KMS-11 (cell line): ENCODE measurements around the gene PLEKHD1.

Source experiments
- H2AFZ ChIP-seq: fragments of 200-600 bp; sonication (generic); 2 replicates; pipeline ENCODE4 v1.6.1; 2016; ENCODE audit warnings: antibody characterized with exemption, mixed run types, low read depth
- H3K27ac ChIP-seq: fragments of 200-600 bp; sonication (generic); 2 replicates; pipeline ENCODE4 v1.6.1; 2016; ENCODE audit warnings: mild to moderate bottlenecking, mixed run types
- H3K27me3 ChIP-seq: fragments of 200-600 bp; sonication (generic); 2 replicates; pipeline ENCODE4 v1.6.1; 2017; ENCODE audit warnings: mild to moderate bottlenecking, low read depth, mixed run types, moderate library complexity; ENCODE audit not compliant: insufficient read depth
- H3K36me3 ChIP-seq: fragments of 200-600 bp; sonication (generic); 2 replicates; pipeline ENCODE4 v1.6.1; 2017; ENCODE audit warnings: mild to moderate bottlenecking, mixed run types; ENCODE audit not compliant: insufficient read depth
- H3K4me1 ChIP-seq: fragments of 200-600 bp; sonication (generic); 2 replicates; pipeline ENCODE4 v1.6.1; 2016; ENCODE audit warnings: mild to moderate bottlenecking, low read depth, mixed run types; ENCODE audit not compliant: poor library complexity, severe bottlenecking
- H3K4me2 ChIP-seq: fragments of 200-600 bp; sonication (generic); 2 replicates; pipeline ENCODE4 v1.7.0; 2016; ENCODE audit warnings: mild to moderate bottlenecking, mixed run types
- H3K4me3 ChIP-seq: fragments of 200-600 bp; sonication (generic); IDR thresholded peaks from 2 replicates; pipeline ENCODE4 v1.6.1; 2017; ENCODE audit warnings: low read depth, low read length, mixed read lengths; ENCODE audit not compliant: insufficient read depth
- H3K79me2 ChIP-seq: fragments of 200-600 bp; sonication (generic); 2 replicates; pipeline ENCODE4 v1.6.1; 2016; ENCODE audit warnings: low read depth, mixed run types; ENCODE audit not compliant: insufficient read depth
- H3K9ac ChIP-seq: fragments of 200-600 bp; sonication (generic); 2 replicates; pipeline ENCODE4 v1.6.1; 2016; ENCODE audit warnings: mild to moderate bottlenecking, mixed run types
- H4K20me1 ChIP-seq: fragments of 200-600 bp; sonication (generic); 2 replicates; pipeline ENCODE4 v1.6.1; 2016; ENCODE audit warnings: mild to moderate bottlenecking, mixed run types; ENCODE audit not compliant: insufficient read depth
- TF ChIP-seq, protein P1 (sequence below): fragments of 200-600 bp; sonication (generic); conservative IDR thresholded peaks from 2 replicates; pipeline ENCODE4 v1.6.1; 2017; ENCODE audit warnings: low read depth, mild to moderate bottlenecking, antibody characterized with exemption, low read length, moderate library complexity, mixed read lengths

Gene PLEKHD1

DNA sequence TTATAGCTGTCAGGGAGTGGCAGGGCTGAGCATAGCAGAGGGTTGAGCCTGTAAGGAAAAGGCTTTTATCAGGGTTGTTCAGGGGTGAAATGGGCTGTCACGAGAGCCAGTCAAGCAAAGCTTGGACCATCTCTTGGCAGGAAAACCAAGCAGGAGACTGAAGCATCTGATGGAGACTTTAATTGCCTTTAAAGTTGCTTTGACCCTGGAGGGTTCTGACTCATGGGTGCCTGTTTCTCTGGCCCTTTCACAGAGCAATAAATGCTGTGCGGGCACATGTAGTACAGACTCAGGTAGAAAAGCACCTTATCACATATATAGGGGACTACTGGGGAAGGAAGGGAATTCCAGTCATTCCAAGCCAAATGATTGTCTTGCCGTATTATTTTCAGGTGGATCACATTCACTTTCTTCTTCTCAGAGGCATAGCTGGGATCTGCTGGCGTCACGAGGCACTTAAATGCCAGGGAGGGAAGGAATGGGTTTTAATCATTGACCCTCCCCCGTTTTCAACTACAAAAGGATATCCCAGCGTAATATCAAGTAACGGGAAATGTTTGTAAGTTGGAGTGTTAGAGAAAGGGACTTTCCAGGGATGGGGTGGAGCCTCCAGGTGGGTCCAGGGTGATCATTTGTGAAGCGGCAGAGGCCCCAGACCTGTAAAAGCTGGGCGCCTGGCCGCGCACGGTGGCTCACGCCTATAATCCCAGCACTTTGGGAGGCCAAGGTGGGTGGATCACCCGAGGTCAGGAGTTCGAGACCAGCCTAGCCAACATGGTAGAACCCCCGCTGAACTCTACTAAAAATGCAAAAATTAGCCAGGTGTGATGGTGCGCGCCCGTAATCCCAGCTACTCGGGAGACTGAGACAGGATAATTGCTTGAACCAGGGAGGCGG, 34.9 kb downstream of the PLEKHD1 start:
- Histone ChIP-seq H3K4me3 (no peak overlapping the region), H3K27me3 (no peaks in the 10 kb centered on the region), H3K79me2 (no peaks in the 10 kb centered on the region), H3K36me3 (no peaks in the 10 kb centered on the region), H3K9ac (no peak overlapping the region), H3K4me1 (no peaks in the 10 kb centered on the region), H4K20me1 (no peaks in the 10 kb centered on the region), H2AFZ (no peak overlapping the region), H3K27ac (no peak overlapping the region), H3K4me2 (no peak overlapping the region)
- TF ChIP-seq, protein P1, sequence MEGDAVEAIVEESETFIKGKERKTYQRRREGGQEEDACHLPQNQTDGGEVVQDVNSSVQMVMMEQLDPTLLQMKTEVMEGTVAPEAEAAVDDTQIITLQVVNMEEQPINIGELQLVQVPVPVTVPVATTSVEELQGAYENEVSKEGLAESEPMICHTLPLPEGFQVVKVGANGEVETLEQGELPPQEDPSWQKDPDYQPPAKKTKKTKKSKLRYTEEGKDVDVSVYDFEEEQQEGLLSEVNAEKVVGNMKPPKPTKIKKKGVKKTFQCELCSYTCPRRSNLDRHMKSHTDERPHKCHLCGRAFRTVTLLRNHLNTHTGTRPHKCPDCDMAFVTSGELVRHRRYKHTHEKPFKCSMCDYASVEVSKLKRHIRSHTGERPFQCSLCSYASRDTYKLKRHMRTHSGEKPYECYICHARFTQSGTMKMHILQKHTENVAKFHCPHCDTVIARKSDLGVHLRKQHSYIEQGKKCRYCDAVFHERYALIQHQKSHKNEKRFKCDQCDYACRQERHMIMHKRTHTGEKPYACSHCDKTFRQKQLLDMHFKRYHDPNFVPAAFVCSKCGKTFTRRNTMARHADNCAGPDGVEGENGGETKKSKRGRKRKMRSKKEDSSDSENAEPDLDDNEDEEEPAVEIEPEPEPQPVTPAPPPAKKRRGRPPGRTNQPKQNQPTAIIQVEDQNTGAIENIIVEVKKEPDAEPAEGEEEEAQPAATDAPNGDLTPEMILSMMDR: no peak

GRCh38 chr14:69522026-69522425, 37.5 kb downstream of the PLEKHD1 start:
- Histone ChIP-seq H2AFZ (no peak overlapping the region), H3K27me3 (no peaks in the 10 kb centered on the region), H3K4me1 (no peaks in the 10 kb centered on the region), H4K20me1 (no peaks in the 10 kb centered on the region), H3K9ac (no peak overlapping the region), H3K4me2 (no peak overlapping the region), H3K4me3 (no peak overlapping the region), H3K79me2 (no peaks in the 10 kb centered on the region), H3K27ac (no peak overlapping the region), H3K36me3 (no peaks in the 10 kb centered on the region)
- TF ChIP-seq, protein P1: no peak

- no peaks in the 10 kb centered on the region for H3K4me1 ChIP-seq
These were observed 41.4 kb downstream of the PLEKHD1 start for GRCh38 chr14:69525896-69526295.

GRCh38 chr14:69527635-69528034, 43.1 kb downstream of the PLEKHD1 start:
- no peaks in the 10 kb centered on the region for H3K27me3 ChIP-seq
- H3K79me2 ChIP-seq: no peaks in the 10 kb centered on the region
- TF ChIP-seq, protein P1: no peak
- no peaks in the 10 kb centered on the region for H3K36me3 ChIP-seq
- no peak overlapping the region for H3K27ac ChIP-seq
- H3K4me3 ChIP-seq: no peak overlapping the region
- H3K4me2 ChIP-seq: no peak overlapping the region
- H4K20me1 ChIP-seq: no peaks in the 10 kb centered on the region
- no peak overlapping the region for H3K9ac ChIP-seq
- no peaks in the 10 kb centered on the region for H3K4me1 ChIP-seq
- no peak overlapping the region for H2AFZ ChIP-seq

More at GRCh38 chr14:69525896-69526295, 41.4 kb downstream of the PLEKHD1 start:
- Histone ChIP-seq H3K4me2 (no peak overlapping the region), H3K9ac (no peak overlapping the region), H3K36me3 (no peaks in the 10 kb centered on the region), H2AFZ (no peak overlapping the region), H4K20me1 (no peaks in the 10 kb centered on the region), H3K79me2 (no peaks in the 10 kb centered on the region), H3K27me3 (no peaks in the 10 kb centered on the region), H3K4me3 (no peak overlapping the region), H3K27ac (no peak overlapping the region)
- TF ChIP-seq, protein P1: no peak
